Psoas muscle (tissue), 8 donors: ENCODE results near the gene IQCN. TPM values are rescaled to one million over a fixed set of nuclear protein-coding genes. Genes with fewer than 3 reads are reported as not detected.

Experiments used
- ATAC-seq, 4 donors: fragments of 200-7000 bp; cut with Tn5 transposase; one replicate each; pipeline ENCODE4 v1.9.1; 2020; ENCODE audit warnings: moderate library complexity in 3 of 4, mild to moderate bottlenecking in 2 of 4
- DNase-seq, 2 donors: peaks; one replicate each; pipeline ENCODE4 v3.0.0-alpha.2; 2020
- H3K27ac ChIP-seq: fragments of 200-600 bp; one replicate; pipeline ENCODE4 v1.8.0; 2022
- H3K27me3 ChIP-seq, 3 donors: fragments of 200-600 bp in 1 of 3; one replicate each; pipeline versions ENCODE4 v1.6.1 to v1.8.0; 2013 to 2022; ENCODE audit warnings: low read length in 2 of 3, mild to moderate bottlenecking in 2 of 3, moderate library complexity in 1 of 3; ENCODE audit not compliant: insufficient read depth in 3 of 3
- H3K36me3 ChIP-seq, 2 donors: fragments of 200-600 bp in 1 of 2; one replicate each; pipeline versions ENCODE4 v1.6.1 to v1.8.0; 2013 to 2022; ENCODE audit warnings: low read depth in 1 of 2, mild to moderate bottlenecking in 1 of 2, moderate library complexity in 1 of 2; ENCODE audit not compliant: insufficient read depth in 1 of 2
- H3K4me1 ChIP-seq: fragments of 200-600 bp; one replicate; pipeline ENCODE4 v1.8.0; 2022
- H3K4me3 ChIP-seq: fragments of 200-600 bp; one replicate; pipeline ENCODE4 v1.8.0; 2022; ENCODE audit warnings: mild to moderate bottlenecking
- H3K9me3 ChIP-seq: fragments of 200-600 bp; one replicate; pipeline ENCODE4 v1.8.0; 2022
- WGBS, 3 donors: extraction: QIAGEN DNeasy Blood & Tissue Kit; methylation state at CpG; one replicate each; pipeline versions ENCODE4 v1.1.6 to v1.1.7; 2013; 5-methylcytosine and 5-hydroxymethylcytosine counted together
- intact Hi-C, 2 donors: fragments of 100-400 bp; cut with DNase I; formaldehyde crosslinking; loops; one replicate each; pipeline versions ENCODE4 v1.11.0 to v1.14.2; 2022
- polyA plus RNA-seq, 3 donors: library from polyadenylated mRNA; stranded (reverse); fragments of 200-250 nt; gene quantifications; one replicate each; pipeline ENCODE4 v1.2.3, GENCODE V29; 2013
- total RNA-seq, 4 donors: library from RNA; stranded (reverse); fragmentation: NEBNext Ultra II Directional in 2 of 4; extraction: Animal tissue kit (Norgen Biotek cat#: 25700) in 2 of 4; gene quantifications; one replicate each; pipeline versions ENCODE4 v1.2.1 to v1.2.4, GENCODE V29; 2021 to 2023
- TF ChIP-seq, protein P1 (sequence below): fragments of 200-600 bp; IDR thresholded peaks from one replicate; pipeline ENCODE4 v1.8.0; 2022; ENCODE audit warnings: antibody characterized with exemption
- donor health status: healthy with polysubstance abuse.
- donor health status: DM: no; HTN: no; CAD: no; lungs with moderate emphysema.
- donor health status: Bipolar disorder and iron deficiency.
- donor health status: healthy.
- donor health status: DM: yes; HTN: yes; CAD: no.
- donor health status: DM: no; HTN: no; CAD: no.
- donor health status: DM: no; HTN: no; CAD: no.
- donor health status: DM: yes; HTN: yes; CAD: no.

Gene IQCN
- total and polyA plus RNA-seq, 7 donors = 0.12 to 1.5 (median 0.39) TPM

DNA sequence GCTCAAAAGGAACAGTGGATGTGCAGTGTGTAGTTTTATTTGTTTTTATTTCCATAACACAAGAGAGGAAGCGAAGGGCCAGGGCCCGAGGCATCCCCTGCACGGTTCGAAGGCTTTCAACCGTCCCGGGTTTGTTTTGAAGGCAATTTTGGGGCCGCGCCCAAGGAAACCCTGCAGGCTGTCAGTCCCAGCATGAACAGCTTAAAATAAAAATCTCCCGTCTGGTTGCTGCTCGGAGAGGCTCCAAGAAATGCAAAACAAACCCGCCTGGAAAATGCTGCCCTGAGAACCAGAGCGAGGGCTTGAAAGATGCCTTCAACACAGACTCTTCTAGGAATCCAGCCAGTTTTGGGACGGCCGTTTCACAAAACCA, 32.6 kb upstream of the IQCN start:
- DNase-seq (no peak), ATAC-seq (no peak)
- WGBS, 3 donors = 70 to 81% (median 79%) methylated on average over 14 of the region's 14 CpGs
- Histone ChIP-seq H3K9me3 (no peaks in the 10 kb centered on the region), H3K36me3 (peaks cover 0 to 35% of the 10 kb centered on the region in 2 donors), H3K27ac (peak overlapping the region; percentile 95), H3K4me1 (peaks cover 57% of the 10 kb centered on the region), H3K27me3 (no peaks in the 10 kb centered on the region), H3K4me3 (no peak overlapping the region)
- intact Hi-C loops = loop anchor here in 1 of 2 donors (2.0 kb wide), 1 partner anchor 14 kb away; no protein-coding TSS in a partner anchor
- TF ChIP-seq, protein P1, sequence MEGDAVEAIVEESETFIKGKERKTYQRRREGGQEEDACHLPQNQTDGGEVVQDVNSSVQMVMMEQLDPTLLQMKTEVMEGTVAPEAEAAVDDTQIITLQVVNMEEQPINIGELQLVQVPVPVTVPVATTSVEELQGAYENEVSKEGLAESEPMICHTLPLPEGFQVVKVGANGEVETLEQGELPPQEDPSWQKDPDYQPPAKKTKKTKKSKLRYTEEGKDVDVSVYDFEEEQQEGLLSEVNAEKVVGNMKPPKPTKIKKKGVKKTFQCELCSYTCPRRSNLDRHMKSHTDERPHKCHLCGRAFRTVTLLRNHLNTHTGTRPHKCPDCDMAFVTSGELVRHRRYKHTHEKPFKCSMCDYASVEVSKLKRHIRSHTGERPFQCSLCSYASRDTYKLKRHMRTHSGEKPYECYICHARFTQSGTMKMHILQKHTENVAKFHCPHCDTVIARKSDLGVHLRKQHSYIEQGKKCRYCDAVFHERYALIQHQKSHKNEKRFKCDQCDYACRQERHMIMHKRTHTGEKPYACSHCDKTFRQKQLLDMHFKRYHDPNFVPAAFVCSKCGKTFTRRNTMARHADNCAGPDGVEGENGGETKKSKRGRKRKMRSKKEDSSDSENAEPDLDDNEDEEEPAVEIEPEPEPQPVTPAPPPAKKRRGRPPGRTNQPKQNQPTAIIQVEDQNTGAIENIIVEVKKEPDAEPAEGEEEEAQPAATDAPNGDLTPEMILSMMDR = no peak

DNA sequence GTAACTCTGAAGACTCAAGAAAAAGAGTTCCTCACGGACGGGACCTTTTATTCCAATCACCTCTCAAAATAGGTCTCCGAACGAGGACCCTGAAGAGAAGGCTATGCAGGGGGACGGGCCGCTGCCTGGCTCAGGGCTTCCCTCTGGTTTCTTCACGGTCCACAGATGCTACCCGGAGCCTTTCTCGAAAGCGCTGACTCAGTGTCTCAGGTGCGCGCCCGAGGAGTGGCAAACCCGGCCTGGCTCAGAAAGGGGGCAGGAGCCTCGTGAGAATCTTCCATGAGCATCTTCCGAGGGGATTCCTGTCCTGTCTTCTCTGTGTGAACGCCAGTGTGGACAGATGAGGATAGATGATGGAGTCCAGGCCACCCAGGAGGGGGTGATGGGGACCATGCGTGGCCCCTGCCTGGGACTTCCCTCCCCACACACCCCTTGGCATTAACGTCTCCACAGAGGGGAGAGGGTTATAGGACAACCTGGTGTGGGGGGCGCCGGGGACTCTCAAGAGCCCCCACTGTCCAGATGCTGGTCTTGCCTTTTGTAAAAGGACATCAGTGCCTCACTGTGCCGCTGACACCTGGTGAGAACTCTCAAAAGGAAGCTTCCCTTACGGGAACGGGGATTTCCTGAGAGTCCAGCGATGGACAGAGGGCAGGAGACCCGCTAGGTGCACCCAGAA, 32.1 kb upstream of the IQCN start:
- intact Hi-C loops = loop anchor here in 1 of 2 donors (2.0 kb wide), 1 partner anchor 14 kb away; no protein-coding TSS in a partner anchor
- 88 to 91% (median 89%) methylated on average over 26 of the region's 26 CpGs for WGBS, 3 donors
- TF ChIP-seq, protein P1 = no peak
- peaks cover 63% of the 10 kb centered on the region for H3K4me1 ChIP-seq
- peak overlapping the region; percentile 95 for H3K27ac ChIP-seq
- H3K27me3 ChIP-seq = no peaks in the 10 kb centered on the region
- no peak overlapping the region for H3K4me3 ChIP-seq
- H3K36me3 ChIP-seq = peaks cover 0 to 29% of the 10 kb centered on the region in 2 donors
- DNase-seq = no peak
- no peaks in the 10 kb centered on the region for H3K9me3 ChIP-seq
- no peak for ATAC-seq

DNA sequence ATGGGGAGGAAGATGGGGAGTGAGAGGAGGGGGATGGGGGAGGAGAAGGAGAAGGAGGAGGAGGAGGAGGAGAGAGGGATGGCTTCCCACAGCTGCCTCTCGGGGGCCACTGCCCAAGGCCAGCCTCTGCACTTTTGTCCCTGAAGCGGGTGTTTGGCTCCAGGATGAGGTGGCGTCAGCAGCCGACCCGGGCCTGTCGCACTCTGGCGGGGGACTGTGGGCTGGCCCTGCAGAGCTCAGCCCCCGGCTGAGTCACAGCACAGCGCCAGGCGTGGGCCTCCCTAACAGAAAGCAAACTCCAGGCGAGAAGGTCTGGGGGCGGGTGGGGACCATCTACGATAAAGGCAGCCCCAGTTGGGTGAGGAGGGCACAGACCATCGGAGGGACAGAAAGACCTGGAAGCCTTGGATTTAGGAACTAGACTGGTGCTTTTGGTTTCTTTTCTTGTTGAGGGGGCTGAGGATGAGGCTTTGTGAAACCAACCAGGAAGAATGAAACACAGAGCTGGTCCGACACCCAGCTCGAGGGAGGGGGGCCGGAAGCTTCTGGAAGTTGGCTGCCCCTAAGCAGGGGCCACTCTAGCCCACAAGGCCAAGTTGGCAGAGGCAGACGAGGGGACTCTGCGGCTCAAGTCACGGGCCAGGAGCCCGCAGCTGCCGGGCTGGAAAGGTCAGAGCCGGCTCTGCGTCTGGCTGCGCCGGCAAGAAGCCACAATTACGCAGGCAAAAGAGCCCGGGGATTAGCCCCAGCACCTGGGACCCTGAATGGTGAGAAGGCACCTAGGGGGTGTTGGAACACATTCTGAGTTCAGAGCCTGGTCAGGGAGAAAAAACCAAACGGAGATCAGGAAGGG, 30.4 kb upstream of the IQCN start:
- Histone ChIP-seq H3K27ac (peak overlapping the region; percentile 95), H3K36me3 (peaks cover 0 to 16% of the 10 kb centered on the region in 2 donors), H3K4me1 (peaks cover 73% of the 10 kb centered on the region), H3K27me3 (no peaks in the 10 kb centered on the region), H3K9me3 (no peaks in the 10 kb centered on the region), H3K4me3 (peak overlapping the region; percentile 56)
- WGBS, 3 donors = 1 to 3% (median 3%) methylated on average over 27 to 29 of the region's 29 CpGs
- DNase-seq (peak; percentile 92 to 94), ATAC-seq (peak; percentile 68 to 79 (median 76))
- TF ChIP-seq, protein P1 = no peak
- intact Hi-C loops = no loop called here

DNA sequence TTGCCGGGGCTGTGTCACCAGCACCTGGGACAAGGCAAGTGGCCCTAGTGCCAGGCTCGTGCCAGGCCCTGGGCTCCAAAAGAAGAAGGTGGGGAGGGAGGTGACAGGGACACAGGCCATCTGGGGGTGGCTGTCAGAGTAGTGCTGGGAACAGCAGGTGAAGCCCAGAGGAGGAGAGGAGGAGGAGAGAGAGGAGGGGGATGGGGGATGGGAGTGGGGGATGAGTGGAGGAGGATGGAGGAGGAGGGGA, 29.9 kb upstream of the IQCN start:
- ATAC-seq = peak; percentile 37 to 55 (median 48)
- H3K9me3 ChIP-seq = no peaks in the 10 kb centered on the region
- intact Hi-C loops = no loop called here
- H3K27ac ChIP-seq = peak overlapping the region; percentile 95
- H3K36me3 ChIP-seq = peaks cover 0 to 11% of the 10 kb centered on the region in 2 donors
- WGBS, 3 donors = 0 to 4% (median 4%) methylated on average over 2 of the region's 2 CpGs
- H3K4me1 ChIP-seq = peaks cover 73% of the 10 kb centered on the region
- H3K27me3 ChIP-seq = no peaks in the 10 kb centered on the region
- H3K4me3 ChIP-seq = peak overlapping the region; percentile 56
- peak; percentile 53 to 81 for DNase-seq
- TF ChIP-seq, protein P1 = no peak
